HEK293 (cell line): ENCODE results near the gene WDR7.

Experiments
- CTCF ChIA-PET: fragments of 350-600 bp; formaldehyde crosslinking; extraction: SDS; loops from one replicate; lab custom pipeline; 2021; ENCODE audit warnings: antibody characterized with exemption; lab: Yijun Ruan, JAX
- POLR2A ChIA-PET: fragments of 300-600 bp; formaldehyde crosslinking; extraction: SDS; loops from one replicate; lab custom pipeline; 2020; ENCODE audit warnings: antibody characterized with exemption, inconsistent platforms; lab: Yijun Ruan, JAX
- H3K27ac ChIP-seq: fragments of 200-500 bp; sonication (Bioruptor generic); 2 replicates; pipeline ENCODE4 v1.5.1; 2014; ENCODE audit warnings: low read depth, low read length, control low read depth, inconsistent platforms; ENCODE audit errors: extremely low read depth
- H3K36me3 ChIP-seq, 2 experiments: fragments of 200-500 bp in 1 of 2; sonication (Bioruptor generic) in 1 of 2; 1 replicate in 1 of 2; 2 replicates in 1 of 2; pipeline ENCODE4 v1.5.1; 2014 to 2017; ENCODE audit warnings: inconsistent platforms in 2 of 2, low read length in 2 of 2; ENCODE audit not compliant: control insufficient read depth in 2 of 2, insufficient read depth in 1 of 2
- H3K4me1 ChIP-seq: fragments of 200-500 bp; sonication (Bioruptor generic); 2 replicates; pipeline ENCODE4 v1.5.1; 2014; ENCODE audit warnings: mild to moderate bottlenecking, low read length, inconsistent platforms; ENCODE audit not compliant: control insufficient read depth, insufficient read depth
- H3K4me3 ChIP-seq: 2 replicates; pipeline ENCODE4 v1.5.1; 2011; ENCODE audit warnings: low read depth, mild to moderate bottlenecking, control low read depth, low read length, moderate library complexity
- H3K9me3 ChIP-seq: fragments of 200-500 bp; sonication (Bioruptor generic); 2 replicates; pipeline ENCODE4 v1.5.1; 2014; ENCODE audit warnings: low read depth, low read length, inconsistent platforms; ENCODE audit not compliant: control insufficient read depth, insufficient read depth
- GLI2 ChIP-seq: fragments of 450-650 bp; formaldehyde crosslinking; IDR thresholded peaks from 2 replicates; pipeline ENCODE4; 2017; ENCODE audit warnings: missing biosample characterization, missing genetic modification characterization, low read depth, borderline replicate concordance
- PRDM4 ChIP-seq: fragments of 450-650 bp; formaldehyde crosslinking; IDR thresholded peaks from 2 replicates; pipeline ENCODE4 v1.5.1; 2017; ENCODE audit warnings: missing biosample characterization, missing genetic modification characterization
- SETDB1 ChIP-seq: IDR thresholded peaks from one replicate; pipeline ENCODE4 v1.6.1; 2017; ENCODE audit warnings: mild to moderate bottlenecking, low read length, moderate library complexity, mixed read lengths; ENCODE audit not compliant: insufficient read length
- TSHZ1 ChIP-seq: fragments of 450-650 bp; formaldehyde crosslinking; IDR thresholded peaks from 2 replicates; pipeline ENCODE4 v1.5.1; 2016; ENCODE audit warnings: missing biosample characterization, missing genetic modification characterization, borderline replicate concordance
- YY2 ChIP-seq: fragments of 450-650 bp; formaldehyde crosslinking; IDR thresholded peaks from 2 replicates; pipeline ENCODE4 v1.5.1; 2016; ENCODE audit warnings: missing biosample characterization, missing genetic modification characterization
- ZBTB17 ChIP-seq: fragments of 450-650 bp; formaldehyde crosslinking; IDR thresholded peaks from 2 replicates; pipeline ENCODE4 v1.5.1; 2016; ENCODE audit warnings: missing biosample characterization, missing genetic modification characterization
- ZNF157 ChIP-seq: fragments of 450-650 bp; formaldehyde crosslinking; IDR thresholded peaks from 2 replicates; pipeline ENCODE4 v1.5.1; 2016; ENCODE audit warnings: missing biosample characterization, missing genetic modification characterization
- ZNF16 ChIP-seq: fragments of 450-650 bp; formaldehyde crosslinking; IDR thresholded peaks from 2 replicates; pipeline ENCODE4 v1.5.1; 2016; ENCODE audit warnings: low read depth, missing biosample characterization, missing genetic modification characterization
- ZNF18 ChIP-seq: fragments of 450-650 bp; formaldehyde crosslinking; IDR thresholded peaks from 2 replicates; pipeline ENCODE4 v1.5.1; 2016; ENCODE audit warnings: missing biosample characterization, missing genetic modification characterization
- ZNF19 ChIP-seq: fragments of 450-650 bp; formaldehyde crosslinking; IDR thresholded peaks from 2 replicates; pipeline ENCODE4; 2016; ENCODE audit warnings: missing biosample characterization, missing genetic modification characterization, low read depth
- ZNF202 ChIP-seq: fragments of 450-650 bp; formaldehyde crosslinking; IDR thresholded peaks from 2 replicates; pipeline ENCODE4 v1.5.1; 2016; ENCODE audit warnings: missing biosample characterization, missing genetic modification characterization, borderline replicate concordance
- ZNF280C ChIP-seq: fragments of 450-650 bp; formaldehyde crosslinking; IDR thresholded peaks from 2 replicates; pipeline ENCODE4 v1.5.1; 2016; ENCODE audit warnings: missing biosample characterization, missing genetic modification characterization
- ZNF501 ChIP-seq: fragments of 450-650 bp; formaldehyde crosslinking; IDR thresholded peaks from 2 replicates; pipeline ENCODE4 v1.5.1; 2016; ENCODE audit warnings: missing biosample characterization, missing genetic modification characterization
- ZNF580 ChIP-seq: fragments of 450-650 bp; formaldehyde crosslinking; IDR thresholded peaks from 2 replicates; pipeline ENCODE4 v1.5.1; 2016; ENCODE audit warnings: missing biosample characterization, missing genetic modification characterization
- ZNF626 ChIP-seq: fragments of 450-650 bp; sonication (Bioruptor Pico); formaldehyde crosslinking; IDR thresholded peaks from 2 replicates; pipeline ENCODE4 v1.5.1; 2018; ENCODE audit warnings: missing biosample characterization, missing genetic modification characterization, inconsistent platforms
- ZNF677 ChIP-seq: fragments of 450-650 bp; IDR thresholded peaks from 2 replicates; pipeline ENCODE4 v1.5.0; 2018; ENCODE audit warnings: missing biosample characterization, mild to moderate bottlenecking, missing genetic modification characterization, moderate library complexity
- TF ChIP-seq, protein P1 (sequence below): fragments of 450-650 bp; formaldehyde crosslinking; IDR thresholded peaks from 2 replicates; pipeline ENCODE4 v1.5.1; 2017; ENCODE audit warnings: missing biosample characterization, missing genetic modification characterization
- TF ChIP-seq, protein P2 (sequence below): fragments of 450-650 bp; formaldehyde crosslinking; IDR thresholded peaks from 2 replicates; pipeline ENCODE4 v1.5.1; 2017; ENCODE audit warnings: missing biosample characterization, missing genetic modification characterization

WDR7 gene

DNA sequence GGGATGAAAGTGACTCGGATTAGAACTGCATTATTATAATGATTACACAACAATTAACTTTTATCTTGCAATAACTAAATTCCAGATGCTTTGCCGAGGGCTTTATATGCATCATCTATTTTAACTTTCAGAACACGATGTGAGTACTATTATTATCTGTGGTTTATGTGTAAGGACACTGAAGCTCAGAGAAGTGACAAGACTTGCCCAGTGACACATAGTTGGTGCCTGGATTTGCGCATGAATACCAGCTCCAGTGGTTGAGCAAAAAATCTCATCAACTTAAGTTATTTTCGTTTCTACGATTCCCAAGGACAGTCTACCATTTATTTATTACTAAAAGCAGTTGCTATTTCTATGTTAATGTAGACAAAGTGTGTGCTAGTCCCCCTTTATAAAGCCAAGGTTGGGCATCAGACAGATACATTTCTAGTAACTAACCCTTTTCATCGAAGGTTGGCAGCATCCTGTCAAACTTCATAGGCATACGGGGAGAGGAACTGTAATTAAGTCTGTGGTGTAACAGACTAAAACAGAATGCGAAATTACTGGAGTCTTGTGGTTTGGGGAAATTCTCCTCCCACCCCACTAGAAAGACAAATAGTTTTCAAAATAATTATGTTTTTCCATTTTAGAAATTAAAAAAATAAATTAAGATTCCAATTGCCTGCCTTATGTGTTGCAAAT lies 422.5 kb downstream of the WDR7 start (continued):
- TF ChIP-seq ZNF580 (tag by site-specific recombination) (no peak), ZBTB17 (tag by site-specific recombination) (no peak), SETDB1 (no peak), ZNF280C (no peak), ZNF677 (tag by site-specific recombination) (no peak)
- TF ChIP-seq, protein P1, sequence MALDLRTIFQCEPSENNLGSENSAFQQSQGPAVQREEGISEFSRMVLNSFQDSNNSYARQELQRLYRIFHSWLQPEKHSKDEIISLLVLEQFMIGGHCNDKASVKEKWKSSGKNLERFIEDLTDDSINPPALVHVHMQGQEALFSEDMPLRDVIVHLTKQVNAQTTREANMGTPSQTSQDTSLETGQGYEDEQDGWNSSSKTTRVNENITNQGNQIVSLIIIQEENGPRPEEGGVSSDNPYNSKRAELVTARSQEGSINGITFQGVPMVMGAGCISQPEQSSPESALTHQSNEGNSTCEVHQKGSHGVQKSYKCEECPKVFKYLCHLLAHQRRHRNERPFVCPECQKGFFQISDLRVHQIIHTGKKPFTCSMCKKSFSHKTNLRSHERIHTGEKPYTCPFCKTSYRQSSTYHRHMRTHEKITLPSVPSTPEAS (tag by site-specific recombination), result no peak
- TF ChIP-seq, protein P2, sequence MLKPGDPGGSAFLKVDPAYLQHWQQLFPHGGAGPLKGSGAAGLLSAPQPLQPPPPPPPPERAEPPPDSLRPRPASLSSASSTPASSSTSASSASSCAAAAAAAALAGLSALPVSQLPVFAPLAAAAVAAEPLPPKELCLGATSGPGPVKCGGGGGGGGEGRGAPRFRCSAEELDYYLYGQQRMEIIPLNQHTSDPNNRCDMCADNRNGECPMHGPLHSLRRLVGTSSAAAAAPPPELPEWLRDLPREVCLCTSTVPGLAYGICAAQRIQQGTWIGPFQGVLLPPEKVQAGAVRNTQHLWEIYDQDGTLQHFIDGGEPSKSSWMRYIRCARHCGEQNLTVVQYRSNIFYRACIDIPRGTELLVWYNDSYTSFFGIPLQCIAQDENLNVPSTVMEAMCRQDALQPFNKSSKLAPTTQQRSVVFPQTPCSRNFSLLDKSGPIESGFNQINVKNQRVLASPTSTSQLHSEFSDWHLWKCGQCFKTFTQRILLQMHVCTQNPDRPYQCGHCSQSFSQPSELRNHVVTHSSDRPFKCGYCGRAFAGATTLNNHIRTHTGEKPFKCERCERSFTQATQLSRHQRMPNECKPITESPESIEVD, result no peak
- TF ChIP-seq, all 188 proteins: peak for 0

DNA sequence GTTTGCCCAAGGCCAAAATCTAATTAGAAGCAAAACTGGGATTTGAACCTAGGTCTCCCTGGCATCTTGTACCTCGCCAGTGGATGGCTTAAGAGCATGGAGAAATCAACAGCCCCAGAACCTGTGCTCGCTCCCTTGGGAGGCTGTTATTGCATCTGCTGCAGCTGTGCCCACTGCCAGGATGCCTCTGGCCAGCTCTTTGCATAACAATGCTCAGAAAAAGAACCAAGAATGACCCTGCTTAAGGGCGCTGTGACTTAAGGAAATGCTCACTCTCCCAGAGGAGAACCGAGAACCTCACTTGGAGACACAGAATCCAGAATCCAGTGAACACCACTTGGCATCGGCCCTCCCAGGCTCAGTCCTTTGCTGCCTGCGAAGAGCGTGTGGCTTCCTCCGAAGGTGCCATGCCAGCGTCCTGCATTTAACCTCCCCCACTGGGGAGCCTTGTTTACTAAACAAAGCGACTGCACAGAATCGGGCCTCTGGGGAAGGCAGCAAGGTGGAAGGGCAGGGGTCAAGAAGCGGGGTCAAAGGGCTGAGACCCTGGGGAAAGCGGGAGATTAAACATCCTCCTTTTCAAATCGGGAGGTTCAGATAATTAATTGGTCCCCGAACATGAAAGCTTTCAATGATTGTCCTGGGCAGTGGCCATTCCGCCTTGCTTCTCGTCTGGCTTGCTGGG lies 424.7 kb downstream of the WDR7 start:
- Histone ChIP-seq H3K27ac (no peak overlapping the region), H3K4me3 (no peak overlapping the region), H3K36me3 (no peaks in the 10 kb centered on the region), H3K4me1 (no peaks in the 10 kb centered on the region), H3K9me3 (no peaks in the 10 kb centered on the region)
- ChIA-PET POLR2A (no interaction called here), CTCF (no interaction called here)
- no peak for TF ChIP-seq ZNF626 (tag by site-specific recombination)
- TF ChIP-seq ZNF157 (tag by site-specific recombination), result no peak
- TF ChIP-seq ZNF501 (tag by site-specific recombination), result no peak
- TF ChIP-seq YY2, result no peak
- no peak for TF ChIP-seq GLI2
- TF ChIP-seq ZNF16 (tag by site-specific recombination), result no peak
- no peak for TF ChIP-seq ZNF202 (tag by site-specific recombination)
- no peak for TF ChIP-seq TSHZ1 (tag by site-specific recombination)
- TF ChIP-seq ZNF18, result no peak
- no peak for TF ChIP-seq ZNF19 (tag by site-specific recombination)
- TF ChIP-seq PRDM4 (tag by site-specific recombination), result no peak
